Measurements from ENCODE around the gene DFFB. TPM values are rescaled to one million over a fixed set of nuclear protein-coding genes. Genes with fewer than 3 reads are reported as not detected.

DFFB gene
- total and polyA plus RNA-seq, 4 donors, result 5.1 to 12.1 (median 5.8) TPM

GRCh38 chr1:3911981-3912808 is 54.9 kb downstream of the DFFB start:
- no peak for DNase-seq

DNA sequence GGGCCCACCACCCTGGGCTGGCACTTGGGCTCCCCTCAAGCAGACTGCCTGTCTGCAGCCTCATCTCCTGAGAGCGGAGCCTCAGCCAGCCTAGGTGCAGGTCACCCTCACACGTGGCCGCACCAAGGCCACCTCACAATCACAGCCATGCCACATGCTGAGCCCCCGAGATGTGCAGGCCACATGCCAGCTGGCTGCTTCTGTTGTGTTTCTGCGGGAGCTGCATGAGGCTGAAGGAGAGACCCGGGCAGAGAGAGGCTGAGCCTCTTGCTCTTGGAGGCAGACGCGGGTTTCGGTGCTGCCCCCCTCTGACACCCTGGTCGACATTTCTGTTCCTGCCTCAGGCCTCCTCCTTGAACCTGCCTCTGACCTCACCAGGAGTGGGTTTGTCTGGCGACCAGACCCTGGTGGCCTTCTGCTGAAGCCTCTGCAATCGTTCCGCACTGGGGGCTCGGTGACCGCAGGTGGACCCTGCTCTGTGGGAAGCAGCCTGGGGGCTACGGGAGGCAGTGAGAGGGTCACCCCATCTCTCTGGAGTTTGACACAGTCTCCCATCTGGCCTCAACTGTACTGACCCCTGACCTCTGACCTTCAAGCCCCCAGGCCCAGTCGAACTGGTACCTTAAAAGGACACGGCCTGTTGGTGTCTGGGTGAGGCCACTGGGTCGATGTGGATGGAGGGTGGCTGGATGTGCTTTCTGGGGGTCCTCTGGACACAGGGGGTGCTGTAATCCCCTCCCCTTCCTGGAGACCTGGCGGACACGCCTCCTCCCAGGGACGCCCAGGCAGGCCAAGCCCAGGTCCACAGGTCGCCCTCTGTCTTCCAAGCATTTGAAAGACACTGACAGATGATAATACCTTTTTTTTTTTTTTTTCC is 55.8 kb downstream of the DFFB start:
- no peak overlapping the region for H3K27ac ChIP-seq (ENCODE audit: low read depth in 1 of 2, low read length in 1 of 2)
- 91 to 92% methylated on average over 23 of the region's 23 CpGs for WGBS, 2 donors
- peaks cover 0 to 3% (median 2%) of the 10 kb centered on the region in 3 donors for H3K27me3 ChIP-seq (ENCODE audit: control insufficient read depth in 3 of 3, insufficient read depth in 3 of 3, low read length in 2 of 3)
- no peak overlapping the region for H3K4me3 ChIP-seq
- H3K4me1 ChIP-seq (ENCODE audit: control insufficient read depth in 5 of 5, insufficient read depth in 5 of 5, low read length in 5 of 5), result peaks cover 0 to 11% (median 0%) of the 10 kb centered on the region in 5 donors
- no peak overlapping the region for H3K9ac ChIP-seq (ENCODE audit: insufficient read depth in 1 of 2, low read length in 2 of 2)
- DNase-seq (no peak), ATAC-seq (ENCODE audit: insufficient read depth, low FRiP score) (no peak)
- H3K36me3 ChIP-seq (ENCODE audit: control insufficient read depth in 4 of 4, insufficient read depth in 4 of 4, low read length in 4 of 4), result no peaks in the 10 kb centered on the region
- no peaks in the 10 kb centered on the region for H3K9me3 ChIP-seq (ENCODE audit: control insufficient read depth in 4 of 4, insufficient read depth in 3 of 4, low read length in 3 of 4)
- TF ChIP-seq CTCF (IDR thresholded peaks at IDR 0.05; ENCODE audit: control extremely low read depth, extremely low read depth), result no peak

More at GRCh38 chr1:3911981-3912808, 54.9 kb downstream of the DFFB start:
- no peaks in the 10 kb centered on the region for H3K9me3 ChIP-seq (ENCODE audit: control insufficient read depth in 4 of 4, insufficient read depth in 3 of 4, low read length in 3 of 4)
- H3K36me3 ChIP-seq (ENCODE audit: control insufficient read depth in 4 of 4, insufficient read depth in 4 of 4, low read length in 4 of 4), result no peaks in the 10 kb centered on the region
- H3K9ac ChIP-seq (ENCODE audit: insufficient read depth in 1 of 2, low read length in 2 of 2), result no peak overlapping the region
- WGBS, 2 donors, result 87 to 93% methylated on average over 38 of the region's 38 CpGs
- no peak for TF ChIP-seq CTCF (IDR thresholded peaks at IDR 0.05; ENCODE audit: control extremely low read depth, extremely low read depth)
- no peak for ATAC-seq (ENCODE audit: insufficient read depth, low FRiP score)
- H3K27ac ChIP-seq (ENCODE audit: low read depth in 1 of 2, low read length in 1 of 2), result no peak overlapping the region
- H3K27me3 ChIP-seq (ENCODE audit: control insufficient read depth in 3 of 3, insufficient read depth in 3 of 3, low read length in 2 of 3), result peaks cover 0 to 3% (median 2%) of the 10 kb centered on the region in 3 donors
- peaks cover 0 to 11% (median 0%) of the 10 kb centered on the region in 5 donors for H3K4me1 ChIP-seq (ENCODE audit: control insufficient read depth in 5 of 5, insufficient read depth in 5 of 5, low read length in 5 of 5)
- no peak overlapping the region for H3K4me3 ChIP-seq

- no peaks in the 10 kb centered on the region for H3K9me3 ChIP-seq (ENCODE audit: control insufficient read depth in 4 of 4, insufficient read depth in 3 of 4, low read length in 3 of 4)
- no peak for TF ChIP-seq CTCF (IDR thresholded peaks at IDR 0.05; ENCODE audit: control extremely low read depth, extremely low read depth)
- H3K27ac ChIP-seq (ENCODE audit: low read depth in 1 of 2, low read length in 1 of 2), result no peak overlapping the region
- no peak for DNase-seq
- H3K4me3 ChIP-seq, result no peak overlapping the region
- no peak for ATAC-seq (ENCODE audit: insufficient read depth, low FRiP score)
- H3K36me3 ChIP-seq (ENCODE audit: control insufficient read depth in 4 of 4, insufficient read depth in 4 of 4, low read length in 4 of 4), result no peaks in the 10 kb centered on the region
- WGBS, 2 donors, result 93 to 94% methylated on average over 21 of the region's 21 CpGs
- no peak overlapping the region for H3K9ac ChIP-seq (ENCODE audit: insufficient read depth in 1 of 2, low read length in 2 of 2)
- H3K27me3 ChIP-seq (ENCODE audit: control insufficient read depth in 3 of 3, insufficient read depth in 3 of 3, low read length in 2 of 3), result peaks cover 0 to 3% (median 2%) of the 10 kb centered on the region in 3 donors
- peaks cover 0 to 11% (median 0%) of the 10 kb centered on the region in 5 donors for H3K4me1 ChIP-seq (ENCODE audit: control insufficient read depth in 5 of 5, insufficient read depth in 5 of 5, low read length in 5 of 5)
Measured at GRCh38 chr1:3914331-3914851, 57.1 kb downstream of the DFFB start.

All from lung (tissue), 12 donors.